HG02610 (cell line): ENCODE results near the gene USHBP1.

Source experiments
- ATAC-seq: cut with Tn5 transposase; IDR thresholded peaks from one replicate; pipeline ENCODE4 v1.9.1; 2021; ENCODE audit warnings: mild to moderate bottlenecking, moderate library complexity; ENCODE audit not compliant: unreplicated experiment

The USHBP1 gene

GRCh38 chr19:17264641-17264979 lies at the start of gene USHBP1:
TSS of gene USHBP1 (minus strand) at chr19:17264745. CDS start at chr19:17264299, 446 bp downstream.
- no peak for ATAC-seq

- no peak for ATAC-seq
Measured at GRCh38 chr19:17314007-17314593, 49.6 kb upstream of the USHBP1 start.

GRCh38 chr19:17312189-17313113 lies 47.9 kb upstream of the USHBP1 start:
- no peak for ATAC-seq

GRCh38 chr19:17311455-17312188 lies 47.1 kb upstream of the USHBP1 start:
- no peak for ATAC-seq

GRCh38 chr19:17309965-17310461 lies 45.5 kb upstream of the USHBP1 start:
- no peak for ATAC-seq

GRCh38 chr19:17309198-17309964 lies 44.8 kb upstream of the USHBP1 start, which contains the start of gene DDA1:
TSS of gene DDA1 (plus strand) at chr19:17309563. CDS start at chr19:17309655, 92 bp downstream.
- ATAC-seq, result peak; percentile 66

- no peak for ATAC-seq
Measured at GRCh38 chr19:17307876-17308377, 43.4 kb upstream of the USHBP1 start.

GRCh38 chr19:17306285-17306714 lies 41.8 kb upstream of the USHBP1 start:
- no peak for ATAC-seq

GRCh38 chr19:17305517-17306284 lies 41.2 kb upstream of the USHBP1 start, which contains the start of gene MRPL34:
TSS of gene MRPL34 (plus strand) at chr19:17305872. CDS start at chr19:17305893, 21 bp downstream.
- peak; percentile 62 for ATAC-seq

GRCh38 chr19:17305216-17305516 lies 40.6 kb upstream of the USHBP1 start:
- no peak for ATAC-seq

GRCh38 chr19:17304386-17305215 lies 40.1 kb upstream of the USHBP1 start:
- no peak for ATAC-seq

- no peak for ATAC-seq
Measured at GRCh38 chr19:17303940-17304267, 39.4 kb upstream of the USHBP1 start.

GRCh38 chr19:17303167-17303939 lies 38.8 kb upstream of the USHBP1 start, which contains the start of gene ABHD8:
TSS of gene ABHD8 (minus strand) at chr19:17303425. CDS start at chr19:17301616, 1,809 bp downstream.
- peak; percentile 59 for ATAC-seq

- ATAC-seq, result no peak
Measured at GRCh38 chr19:17302391-17303166, 38.0 kb upstream of the USHBP1 start.

GRCh38 chr19:17300992-17301619 lies 36.6 kb upstream of the USHBP1 start:
- ATAC-seq, result no peak

GRCh38 chr19:17296976-17297375 lies 32.4 kb upstream of the USHBP1 start:
- no peak for ATAC-seq

- ATAC-seq, result no peak
Measured at GRCh38 chr19:17296273-17296672, 31.7 kb upstream of the USHBP1 start.
